Activated CD4-positive, alpha-beta T cell treated with anti-CD3 and anti-CD28 coated beads for 48 hours (primary cell): ENCODE results near the gene LRRC4.

Experiments used
- DNase-seq: peaks from one replicate; pipeline ENCODE4 v3.0.0-alpha.2; 2020

Gene LRRC4

GRCh38 chr7:128057909-128058308, 26.7 kb upstream of the LRRC4 start:
- no peak for DNase-seq

DNA sequence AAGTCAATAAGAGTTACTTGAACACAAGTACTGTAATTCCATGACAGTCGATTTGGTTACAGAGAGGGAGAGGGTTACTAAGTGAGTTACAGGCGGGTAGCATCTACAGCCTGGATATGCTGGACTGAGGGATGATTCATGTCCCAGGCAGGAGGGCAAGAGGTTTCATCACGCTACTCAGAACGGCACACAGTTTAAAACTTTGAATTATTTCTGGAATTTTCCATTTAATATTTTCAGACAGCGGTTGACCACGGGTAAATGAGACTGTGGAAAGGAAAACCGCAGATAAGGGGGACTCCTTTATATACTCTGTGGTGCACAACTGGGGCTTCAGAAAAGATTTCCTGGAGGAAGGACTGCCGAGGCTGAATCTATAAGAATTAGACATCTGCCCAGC, 25.7 kb upstream of the LRRC4 start:
- DNase-seq, result no peak

DNA sequence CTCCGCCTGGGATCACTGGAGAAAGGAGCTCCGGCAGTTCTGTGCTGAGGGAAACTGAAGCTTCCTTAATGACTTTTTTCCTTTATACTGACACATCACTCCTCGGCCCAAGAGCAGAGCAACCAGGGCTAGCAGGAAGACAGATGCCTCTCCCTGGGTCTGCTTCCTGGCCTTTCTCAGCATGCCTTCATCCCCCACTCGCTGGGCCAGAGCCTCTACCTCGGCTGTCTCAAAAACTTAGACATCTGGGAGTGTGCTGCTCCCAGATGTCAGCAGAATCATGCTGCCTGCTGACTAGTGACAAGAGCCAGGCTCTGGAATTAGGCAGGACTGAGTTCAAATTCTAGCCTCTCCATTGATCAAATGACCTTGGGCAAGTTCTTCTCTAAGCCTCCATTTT, 24.4 kb upstream of the LRRC4 start:
- no peak for DNase-seq

DNA sequence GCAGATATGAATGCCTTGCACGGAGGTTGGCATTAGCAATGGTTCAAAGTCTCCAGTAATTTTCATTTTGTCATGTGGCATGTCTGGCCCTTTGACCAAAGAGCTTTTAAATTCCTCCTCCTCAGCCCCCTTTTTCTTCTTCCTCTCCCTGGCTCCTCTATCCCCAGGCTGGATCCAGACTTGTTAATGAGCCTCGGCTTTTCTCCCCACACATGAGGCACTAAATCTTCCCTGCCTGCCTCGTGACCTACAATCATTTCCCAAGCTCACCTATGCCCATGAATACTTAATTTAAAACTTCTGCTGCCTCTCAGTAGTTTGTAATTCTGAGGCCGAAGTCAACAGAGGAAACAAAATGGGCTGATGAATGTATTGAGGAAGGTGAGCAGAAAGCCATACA, 23.3 kb upstream of the LRRC4 start:
- DNase-seq, result no peak

DNA sequence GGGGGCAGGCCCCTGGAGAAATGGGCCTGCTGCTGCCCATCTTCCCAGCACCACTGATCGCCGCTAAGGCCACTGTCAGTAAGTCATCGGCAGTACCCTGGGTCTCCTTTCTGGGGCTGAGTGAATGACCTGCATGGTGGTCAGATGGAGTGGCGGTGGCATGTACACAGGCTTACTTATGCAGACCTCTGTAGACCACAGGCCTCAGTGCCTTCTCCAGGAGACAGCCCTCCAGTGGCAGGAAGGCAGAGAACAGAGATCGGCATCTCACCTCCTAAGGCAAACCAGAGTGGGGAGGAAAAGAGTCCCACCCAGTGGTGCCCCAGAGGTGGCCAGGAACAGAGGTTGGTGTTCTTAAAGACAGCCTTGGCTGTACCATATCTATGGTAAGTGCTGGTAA, 22.8 kb upstream of the LRRC4 start:
- no peak for DNase-seq

DNA sequence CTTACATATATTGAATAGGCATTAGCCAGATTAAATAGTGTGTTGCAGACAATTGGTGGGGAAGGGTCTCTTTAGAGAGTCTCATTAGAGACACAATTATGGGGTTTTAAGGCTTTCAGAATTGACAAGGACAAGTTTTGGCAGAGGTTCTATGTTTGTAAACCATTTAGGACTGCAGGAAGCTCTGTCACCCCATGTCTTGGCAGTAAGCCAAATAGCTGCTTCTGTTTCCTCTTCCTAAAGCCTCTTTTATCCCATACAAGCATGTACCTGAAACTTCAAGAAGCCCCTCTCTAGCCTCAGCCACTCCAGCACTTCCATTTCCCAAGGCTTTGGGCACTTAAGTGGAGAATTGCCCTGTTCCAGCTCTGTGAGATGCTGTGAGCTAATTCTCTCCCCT, 21.8 kb upstream of the LRRC4 start:
- DNase-seq, result no peak

- no peak for DNase-seq
These were observed 21.2 kb upstream of the LRRC4 start for GRCh38 chr7:128052404-128052803.

DNA sequence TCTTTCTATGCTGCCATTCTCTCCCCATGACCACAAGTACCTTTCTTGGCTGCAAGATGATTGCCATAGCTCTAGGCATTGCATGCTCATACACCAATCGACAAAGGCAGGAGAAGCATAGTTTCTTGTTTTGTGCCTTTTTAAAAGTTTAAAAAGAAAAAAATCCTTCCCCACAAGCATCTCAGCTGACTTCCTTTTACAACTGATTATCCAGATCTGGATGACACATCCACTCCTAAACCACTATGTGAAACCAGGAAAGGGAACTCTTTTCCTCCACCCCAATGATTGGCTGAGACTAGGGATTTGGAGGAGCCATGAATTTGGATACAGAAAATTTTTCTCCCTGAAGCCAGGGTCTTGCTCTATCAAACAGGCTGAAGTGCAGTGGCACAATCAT, 14.5 kb upstream of the LRRC4 start:
- DNase-seq, result no peak

DNA sequence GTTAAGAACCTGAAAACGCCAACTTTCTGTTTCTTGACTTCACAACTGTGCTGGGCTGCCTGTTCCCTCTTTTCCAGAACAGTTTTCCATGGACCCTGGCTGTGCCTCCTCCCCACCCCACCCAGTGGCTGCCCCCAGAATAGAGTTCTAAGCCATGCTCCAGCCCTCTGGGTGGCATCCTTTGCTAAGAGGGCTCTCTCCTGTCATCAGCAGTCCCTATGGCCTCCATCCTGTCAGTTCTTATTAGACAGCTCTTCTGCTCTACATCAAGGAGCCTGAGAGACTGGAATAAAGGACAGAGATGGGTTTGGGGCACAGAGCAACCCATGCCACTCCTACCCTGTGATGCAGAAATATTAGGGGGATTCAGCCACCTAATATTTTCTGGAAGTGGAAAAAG, 13.9 kb upstream of the LRRC4 start:
- DNase-seq, result no peak

DNA sequence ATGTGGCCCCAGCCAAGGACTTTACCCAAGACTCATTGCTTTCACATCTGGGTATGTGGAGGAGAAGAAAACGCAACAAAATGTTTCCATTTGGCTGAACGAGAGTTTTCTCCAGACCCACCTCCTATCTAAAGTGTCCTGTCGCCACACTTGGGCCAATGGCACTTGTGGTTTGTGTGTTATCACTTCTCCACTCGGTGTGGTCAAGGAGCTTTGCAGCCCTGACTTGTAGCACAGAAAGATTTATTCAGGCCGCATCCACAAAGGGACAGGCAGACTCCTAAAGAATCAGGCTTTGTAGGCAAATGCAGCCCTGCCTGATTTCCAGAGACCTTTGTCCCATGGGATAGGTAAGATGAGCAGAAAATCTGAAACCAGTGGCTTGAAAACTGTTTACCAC, 12.8 kb upstream of the LRRC4 start:
- no peak for DNase-seq

- no peak for DNase-seq
These were observed 10.8 kb upstream of the LRRC4 start for GRCh38 chr7:128042012-128042411.

GRCh38 chr7:128041203-128041602, 10.0 kb upstream of the LRRC4 start:
- no peak for DNase-seq

DNA sequence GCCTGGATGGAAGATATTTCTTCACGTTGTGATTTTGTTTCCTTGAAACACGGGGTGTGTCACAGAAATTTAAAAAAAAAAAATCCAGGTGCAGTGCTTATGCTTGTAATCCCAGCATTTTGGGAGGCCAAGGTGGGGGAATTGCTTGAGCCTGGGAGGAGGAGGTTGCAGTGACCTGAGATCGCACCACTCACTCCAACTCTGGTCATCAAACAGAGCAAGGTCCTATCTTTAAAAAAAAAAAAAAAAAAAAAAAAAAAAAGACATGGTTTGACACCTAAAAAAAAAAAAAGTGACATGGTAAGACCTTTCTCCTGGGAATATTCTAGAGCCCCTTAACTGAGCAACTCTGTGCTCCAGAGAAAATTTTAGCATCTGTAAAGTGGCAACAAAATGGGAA, 9.0 kb upstream of the LRRC4 start:
- DNase-seq, result no peak

DNA sequence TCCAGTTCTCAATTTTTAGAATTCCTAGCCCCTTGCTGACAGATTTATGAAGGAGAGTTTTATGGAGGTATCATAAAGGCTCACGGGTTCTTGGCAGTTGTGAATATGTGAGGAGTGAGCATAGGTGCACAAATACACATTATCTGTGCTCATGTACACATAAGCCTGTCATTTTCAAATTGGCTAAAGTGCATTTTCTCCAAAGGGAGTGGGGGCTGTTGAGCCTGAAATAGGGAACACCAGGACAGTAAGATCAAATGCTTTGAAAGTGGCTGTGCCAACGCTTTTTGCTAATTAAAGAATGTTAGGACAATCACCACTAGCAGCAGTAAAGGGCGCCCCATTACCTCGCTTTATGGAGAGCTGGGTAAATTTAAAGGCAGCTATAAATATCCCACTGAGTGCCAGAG, 8.3 kb upstream of the LRRC4 start:
- no peak for DNase-seq

- DNase-seq, result no peak
These were observed 6.8 kb upstream of the LRRC4 start for GRCh38 chr7:128037880-128038619.

- no peak for DNase-seq
These were observed 5.8 kb upstream of the LRRC4 start for GRCh38 chr7:128037081-128037480.

DNA sequence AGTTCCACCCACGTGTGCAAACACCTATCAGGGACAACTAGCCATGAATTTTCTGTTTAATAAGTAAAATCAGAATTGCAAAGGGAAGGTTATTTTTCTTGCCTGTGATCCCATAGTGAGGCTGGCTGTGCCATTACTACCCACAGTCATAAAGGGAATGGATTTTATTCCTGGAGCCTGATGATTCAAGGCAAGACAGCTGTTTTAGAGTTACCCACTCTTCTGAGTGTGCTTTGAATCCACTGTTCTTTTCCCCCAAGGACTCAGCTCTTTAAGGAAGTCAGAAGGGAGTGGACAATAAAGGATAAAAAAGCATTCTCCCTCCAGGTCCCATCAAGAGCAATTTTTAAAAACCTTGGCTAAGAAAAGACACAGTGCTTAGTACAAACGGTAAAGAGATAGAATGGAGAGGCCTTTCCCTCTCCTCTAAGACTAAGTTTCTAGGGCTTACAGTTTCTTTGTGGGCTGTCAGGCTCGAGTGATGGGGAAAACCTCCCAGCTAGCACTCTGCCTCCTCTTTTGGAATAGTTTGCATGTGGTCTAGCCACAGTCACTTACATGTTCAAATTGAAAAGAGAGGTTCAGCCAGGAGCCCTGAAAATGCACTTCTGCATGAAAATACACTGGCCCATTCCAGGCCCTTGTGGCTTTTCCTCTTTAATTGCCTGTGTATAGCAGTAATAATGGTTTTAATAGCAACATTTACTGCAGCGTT, 5.1 kb upstream of the LRRC4 start:
- no peak for DNase-seq

DNA sequence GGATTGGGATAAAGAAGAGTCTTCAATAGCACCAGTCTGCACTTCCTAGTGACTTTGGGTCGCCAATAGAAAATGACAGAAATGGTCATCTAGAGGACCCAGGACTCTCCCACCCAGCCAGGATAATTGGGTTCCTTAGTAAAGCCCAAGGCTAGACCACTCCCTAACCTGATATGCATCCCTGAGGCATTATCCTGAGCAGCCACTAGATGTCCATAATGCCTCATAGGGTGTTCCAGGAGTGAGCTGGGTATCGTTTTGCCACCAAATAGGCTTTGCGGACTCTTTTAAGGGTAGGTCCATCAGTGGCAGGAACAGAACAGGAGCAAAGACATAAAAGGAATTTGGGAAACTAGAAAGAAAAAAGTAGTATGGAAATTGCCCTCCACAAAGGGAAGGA, 4.5 kb upstream of the LRRC4 start:
- DNase-seq, result no peak

DNA sequence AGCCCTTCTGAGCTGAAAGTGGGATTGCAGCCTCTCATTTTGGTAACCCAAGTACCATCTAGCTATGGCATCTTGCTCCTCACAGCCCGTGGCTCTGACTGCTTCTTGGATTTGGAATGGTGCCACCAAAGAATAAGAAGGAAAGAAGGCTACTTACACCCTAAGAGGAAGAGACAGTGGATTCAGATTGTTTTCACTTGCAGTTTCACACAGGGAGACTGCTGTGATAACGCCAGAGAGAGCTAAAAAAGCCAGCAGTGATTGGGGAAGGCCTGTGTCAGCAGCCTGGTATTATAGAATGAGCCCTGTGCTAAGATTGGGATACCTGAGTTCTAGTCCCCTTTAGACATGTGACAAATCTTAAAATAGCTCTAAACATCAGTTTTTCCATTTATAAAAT, 3.6 kb upstream of the LRRC4 start:
- DNase-seq, result no peak

DNA sequence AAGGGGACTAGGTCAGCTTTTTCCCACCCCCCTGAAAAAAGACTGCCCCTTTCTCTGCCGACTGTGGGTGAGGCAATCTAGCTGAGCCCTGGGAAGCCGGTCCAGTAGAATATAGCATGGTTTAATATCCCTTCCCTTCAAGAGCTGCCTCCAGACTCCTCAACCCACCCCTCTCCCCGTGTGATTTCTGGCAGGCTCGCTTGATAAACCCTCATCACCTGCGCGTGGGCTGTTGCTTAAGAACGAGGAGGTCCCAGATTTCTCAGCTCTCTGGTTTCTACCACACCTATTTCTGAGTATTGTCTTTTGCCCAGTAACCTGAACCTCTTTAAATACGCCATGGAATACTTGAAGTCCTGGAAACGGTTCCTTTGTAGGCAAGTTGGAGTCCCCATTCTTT, 2.0 kb upstream of the LRRC4 start:
- no peak for DNase-seq

GRCh38 chr7:128032605-128033235, 1.5 kb upstream of the LRRC4 start:
- DNase-seq, result peak; percentile 32

DNA sequence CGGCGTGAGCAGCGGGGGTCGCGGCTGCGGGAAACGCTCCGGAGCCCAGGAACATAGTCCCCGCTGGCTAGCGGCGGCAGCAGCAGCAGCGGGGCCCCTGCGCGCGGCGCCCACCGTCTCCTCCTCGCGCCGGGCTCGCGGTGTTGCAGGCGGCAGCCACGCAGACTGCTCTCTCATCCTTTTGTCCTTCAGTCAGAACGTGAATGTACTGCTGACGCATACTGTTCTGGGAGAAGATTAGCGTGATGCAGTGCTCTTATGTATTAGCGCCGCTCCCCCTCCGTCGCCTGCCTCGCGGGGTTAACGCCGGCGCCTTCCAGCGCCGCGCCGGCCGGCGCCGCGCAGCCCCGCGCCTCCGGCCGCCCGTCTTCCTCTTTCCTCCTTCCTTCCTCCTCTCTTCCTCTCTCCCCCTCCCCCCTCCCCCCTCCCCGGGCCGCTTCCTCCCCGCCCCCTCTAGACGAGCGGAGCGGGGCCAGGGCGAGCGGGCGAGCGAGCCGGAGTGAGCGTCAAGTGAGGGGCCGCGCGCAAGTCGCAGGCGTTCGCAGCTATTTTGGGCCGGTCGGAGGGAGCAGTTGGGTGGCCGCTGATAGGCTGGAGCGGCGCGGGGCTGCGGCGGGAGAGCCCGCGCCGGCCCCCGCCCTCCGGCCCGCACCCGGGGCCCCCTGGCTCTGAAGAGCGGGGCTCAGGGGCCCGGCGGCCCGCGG, 816 bp upstream of the LRRC4 start:
- DNase-seq, result peak; percentile 75

GRCh38 chr7:128030263-128030653, 979 bp downstream of the LRRC4 start:
- no peak for DNase-seq
